Kidney (tissue), 14 donors: ENCODE results near the gene TMEM213. TPM values are rescaled to one million over a fixed set of nuclear protein-coding genes. Genes with fewer than 3 reads are reported as not detected.

Experiments used
- DNase-seq, 5 donors: peaks; one replicate each; pipeline ENCODE4 v3.0.0-alpha.2; 2013 to 2020
- FAIRE-seq: peaks from 2 replicates; lab custom pipeline; 2012; peaks lifted over from hg19 to GRCh38; lab: Jason Lieb, UNC
- H3K27ac ChIP-seq, 2 donors: one replicate each; pipeline ENCODE4 v1.7.0; 2013; ENCODE audit warnings: low read depth in 2 of 2, low read length in 2 of 2, inconsistent platforms in 1 of 2
- H3K27me3 ChIP-seq: one replicate; pipeline ENCODE4 v1.7.1; 2013; ENCODE audit warnings: low read length, inconsistent platforms; ENCODE audit not compliant: control insufficient read depth, insufficient read depth
- H3K36me3 ChIP-seq, 3 donors: one replicate each; pipeline versions ENCODE4 v1.7.0 to v1.7.1; 2013; ENCODE audit warnings: low read length in 3 of 3, control low read depth in 1 of 3, inconsistent platforms in 1 of 3; ENCODE audit not compliant: insufficient read depth in 3 of 3, control insufficient read depth in 2 of 3
- H3K4me1 ChIP-seq, 3 donors: one replicate each; pipeline versions ENCODE4 v1.7.0 to v1.7.1; 2013; ENCODE audit warnings: low read length in 3 of 3, inconsistent platforms in 1 of 3, low read depth in 1 of 3; ENCODE audit not compliant: control insufficient read depth in 2 of 3, insufficient read depth in 2 of 3
- H3K4me3 ChIP-seq, 3 donors: one replicate each; pipeline versions ENCODE4 v1.7.0 to v1.8.1; 2013; ENCODE audit warnings: low read length in 3 of 3, control low read depth in 1 of 3, inconsistent platforms in 1 of 3
- H3K9ac ChIP-seq, 3 donors: one replicate each; pipeline versions ENCODE4 v1.7.0 to v1.7.1; 2013; ENCODE audit warnings: low read length in 3 of 3, control low read depth in 1 of 3, inconsistent platforms in 1 of 3
- H3K9me3 ChIP-seq, 3 donors: one replicate each; pipeline versions ENCODE4 v1.7.0 to v1.7.1; 2013; ENCODE audit warnings: low read length in 3 of 3, control low read depth in 1 of 3, inconsistent platforms in 1 of 3; ENCODE audit not compliant: control insufficient read depth in 2 of 3, insufficient read depth in 1 of 3
- CTCF ChIP-seq: IDR thresholded peaks from 3 replicates; pipeline ENCODE4 v1.5.1; 2012; ENCODE audit warnings: mild to moderate bottlenecking, moderate library complexity, borderline replicate concordance; ENCODE audit not compliant: insufficient read depth; ENCODE audit errors: extremely low read depth
- intact Hi-C: fragments of 100-400 bp; cut with DNase I; formaldehyde crosslinking; loops from one replicate; pipeline ENCODE4 v1.11.1; 2022
- polyA plus RNA-seq: library from polyadenylated mRNA; stranded (reverse); fragments of 350-450 nt; fragmentation: Illumina TruSeq; extraction: RNeasy Lipid Tissue Mini Kit (QIAGEN cat#74804); gene quantifications from one replicate; pipeline ENCODE4 v1.2.3, GENCODE V29; 2014; ENCODE audit warnings: low read depth, low replicate concordance; ENCODE audit not compliant: insufficient read depth
- total RNA-seq: library from RNA; stranded (reverse); fragmentation: NEBNext Ultra II Directional; extraction: Animal tissue kit (Norgen Biotek cat#: 25700); gene quantifications from one replicate; pipeline ENCODE4 v1.2.1, GENCODE V29; 2021
- donor health status: control.
- donor health status: control.
- donor health status: control.
- donor health status: control.
- donor health status: control.
- donor health status: DM: yes; HTN: yes; CAD: no.
- donor health status: Normal renal cell carcinoma (clear cell type).

TMEM213 gene
- total and polyA plus RNA-seq, 2 donors from 2014 or later, result 30.2 to 96.9 TPM

DNA sequence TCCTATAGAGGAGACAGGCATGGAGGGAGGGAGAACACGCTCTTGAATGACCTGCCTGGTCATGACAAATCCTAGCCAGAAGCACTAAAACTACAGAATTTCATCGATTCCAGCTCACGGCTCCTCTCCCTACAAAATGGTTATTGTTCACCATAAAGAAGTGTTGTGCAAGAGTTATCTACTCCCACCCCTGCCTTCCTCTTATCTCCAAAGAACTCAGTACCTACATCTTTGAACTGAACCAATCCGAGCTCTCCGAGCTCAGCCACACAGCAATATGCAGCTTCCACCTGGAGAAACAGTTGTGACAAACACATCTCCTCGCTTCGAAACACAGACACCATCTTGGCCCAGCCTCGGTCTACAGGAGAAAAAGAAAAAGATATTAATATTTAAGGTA lies 26.9 kb upstream of the TMEM213 start:
- no peak for TF ChIP-seq CTCF
- Histone ChIP-seq H3K4me1 (peaks cover 0 to 2% (median 0%) of the 10 kb centered on the region in 3 donors), H3K27ac (no peak overlapping the region), H3K27me3 (no peaks in the 10 kb centered on the region), H3K36me3 (peaks cover 0 to 4% (median 3%) of the 10 kb centered on the region in 3 donors), H3K9ac (no peak overlapping the region), H3K4me3 (no peak overlapping the region), H3K9me3 (no peaks in the 10 kb centered on the region)
- DNase-seq (no peak), FAIRE-seq (no peak)
- intact Hi-C loops, result no loop called here

DNA sequence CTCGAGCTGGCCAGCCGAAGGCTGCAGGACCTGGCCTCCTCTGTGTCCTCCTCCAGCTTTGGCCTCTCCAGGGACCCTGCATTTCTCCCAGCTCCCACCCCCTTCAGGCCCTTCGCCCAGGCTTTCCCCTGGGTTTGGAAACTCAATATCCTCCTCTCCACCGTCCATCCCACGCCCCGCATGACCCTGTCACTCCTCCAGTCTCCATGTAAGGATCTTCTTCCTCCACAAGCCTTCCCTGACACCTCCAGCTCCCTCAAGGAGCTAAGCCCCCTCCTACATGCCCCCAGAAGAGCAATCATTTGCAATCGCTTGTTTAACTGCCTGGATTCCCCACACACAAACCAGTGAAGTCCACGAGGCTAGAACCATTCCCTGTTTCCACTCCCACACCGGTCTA lies 24.6 kb upstream of the TMEM213 start:
- H3K9me3 ChIP-seq, result no peaks in the 10 kb centered on the region
- intact Hi-C loops, result no loop called here
- peak overlapping the region in 2 of 3 donors; percentile 44 to 52 for H3K4me3 ChIP-seq
- H3K27me3 ChIP-seq, result no peaks in the 10 kb centered on the region
- no peak for TF ChIP-seq CTCF
- H3K36me3 ChIP-seq, result peaks cover 0 to 4% (median 2%) of the 10 kb centered on the region in 3 donors
- peak overlapping the region in 2 of 3 donors; percentile 12 to 16 for H3K9ac ChIP-seq
- peak overlapping the region; percentile 64 to 67 for H3K27ac ChIP-seq
- FAIRE-seq, result no peak
- peak in 1 of 5 donors; percentile 15 for DNase-seq
- peaks cover 0 to 4% (median 0%) of the 10 kb centered on the region in 3 donors for H3K4me1 ChIP-seq

- peaks cover 0 to 4% (median 0%) of the 10 kb centered on the region in 3 donors for H3K4me1 ChIP-seq
- peaks cover 0 to 4% (median 0%) of the 10 kb centered on the region in 3 donors for H3K36me3 ChIP-seq
- H3K9me3 ChIP-seq, result no peaks in the 10 kb centered on the region
- no peaks in the 10 kb centered on the region for H3K27me3 ChIP-seq
- DNase-seq (peak in 1 of 5 donors; percentile 77), FAIRE-seq (no peak)
- H3K9ac ChIP-seq, result no peak overlapping the region
- H3K4me3 ChIP-seq, result peak overlapping the region in 2 of 3 donors; percentile 44 to 52
- H3K27ac ChIP-seq, result peak overlapping the region; percentile 64 to 67
- intact Hi-C loops, result no loop called here
- no peak for TF ChIP-seq CTCF
Observed at GRCh38 chr7:138773817-138774216, 24.0 kb upstream of the TMEM213 start.
